ENCODE measurements around the gene KRTAP4-1. TPM values are rescaled to one million over a fixed set of nuclear protein-coding genes. Genes with fewer than 3 reads are reported as not detected.

KRTAP4-1 gene
- total and polyA plus RNA-seq, 7 donors: 1.4 TPM; not detected in 6

GRCh38 chr17:41186872-41187271, 2.2 kb upstream of the KRTAP4-1 start:
- peaks cover 0 to 3% (median 0%) of the 10 kb centered on the region in 3 donors for H3K27me3 ChIP-seq
- no peaks in the 10 kb centered on the region for H3K4me1 ChIP-seq
- DNase-seq: no peak
- H3K9me3 ChIP-seq: no peaks in the 10 kb centered on the region
- no peaks in the 10 kb centered on the region for H3K36me3 ChIP-seq
- no peak for TF ChIP-seq POLR2AphosphoS5 (IDR thresholded peaks at IDR 0.05)
- no peak for TF ChIP-seq EP300 (IDR thresholded peaks at IDR 0.05)
- intact Hi-C loops (cut with DNase I): no loop called here
- no peak overlapping the region for H3K27ac ChIP-seq
- WGBS, 2 donors: 94% methylated on average over 2 of the region's 2 CpGs
- H3K4me3 ChIP-seq: no peak overlapping the region

GRCh38 chr17:41185001-41185400, 290 bp upstream of the KRTAP4-1 start:
- TF ChIP-seq POLR2AphosphoS5 (IDR thresholded peaks at IDR 0.05) (no peak), POLR2A (IDR thresholded peaks at IDR 0.05) (no peak), EP300 (IDR thresholded peaks at IDR 0.05) (no peak)
- TF ChIP-seq, protein P1, sequence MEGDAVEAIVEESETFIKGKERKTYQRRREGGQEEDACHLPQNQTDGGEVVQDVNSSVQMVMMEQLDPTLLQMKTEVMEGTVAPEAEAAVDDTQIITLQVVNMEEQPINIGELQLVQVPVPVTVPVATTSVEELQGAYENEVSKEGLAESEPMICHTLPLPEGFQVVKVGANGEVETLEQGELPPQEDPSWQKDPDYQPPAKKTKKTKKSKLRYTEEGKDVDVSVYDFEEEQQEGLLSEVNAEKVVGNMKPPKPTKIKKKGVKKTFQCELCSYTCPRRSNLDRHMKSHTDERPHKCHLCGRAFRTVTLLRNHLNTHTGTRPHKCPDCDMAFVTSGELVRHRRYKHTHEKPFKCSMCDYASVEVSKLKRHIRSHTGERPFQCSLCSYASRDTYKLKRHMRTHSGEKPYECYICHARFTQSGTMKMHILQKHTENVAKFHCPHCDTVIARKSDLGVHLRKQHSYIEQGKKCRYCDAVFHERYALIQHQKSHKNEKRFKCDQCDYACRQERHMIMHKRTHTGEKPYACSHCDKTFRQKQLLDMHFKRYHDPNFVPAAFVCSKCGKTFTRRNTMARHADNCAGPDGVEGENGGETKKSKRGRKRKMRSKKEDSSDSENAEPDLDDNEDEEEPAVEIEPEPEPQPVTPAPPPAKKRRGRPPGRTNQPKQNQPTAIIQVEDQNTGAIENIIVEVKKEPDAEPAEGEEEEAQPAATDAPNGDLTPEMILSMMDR (IDR thresholded peaks at IDR 0.05): no peak
- Histone ChIP-seq H3K27ac (no peak overlapping the region), H3K9me3 (no peaks in the 10 kb centered on the region), H3K4me3 (no peak overlapping the region), H3K36me3 (no peaks in the 10 kb centered on the region), H3K4me1 (no peaks in the 10 kb centered on the region), H3K27me3 (peaks cover 0 to 2% (median 0%) of the 10 kb centered on the region in 3 donors)
- no peak for DNase-seq
- intact Hi-C loops (cut with DNase I): no loop called here
- WGBS, 2 donors: 44 to 58% methylated on average over 1 of the region's 1 CpG

- H3K27ac ChIP-seq: no peak overlapping the region
- no peak overlapping the region for H3K4me3 ChIP-seq
- H3K36me3 ChIP-seq: no peaks in the 10 kb centered on the region
- no peak for DNase-seq
- H3K9me3 ChIP-seq: no peaks in the 10 kb centered on the region
- no peaks in the 10 kb centered on the region for H3K27me3 ChIP-seq
- WGBS, 2 donors: 95 to 97% methylated on average over 1 of the region's 1 CpG
- TF ChIP-seq POLR2AphosphoS5 (IDR thresholded peaks at IDR 0.05): no peak
- TF ChIP-seq POLR2A (IDR thresholded peaks at IDR 0.05): no peak
- no peak for TF ChIP-seq EP300 (IDR thresholded peaks at IDR 0.05)
- TF ChIP-seq, protein P1 (IDR thresholded peaks at IDR 0.05): no peak
- intact Hi-C loops (cut with DNase I): no loop called here
- H3K4me1 ChIP-seq: no peaks in the 10 kb centered on the region
Observed at GRCh38 chr17:41178843-41179616, 5.7 kb downstream of the KRTAP4-1 start.

- Histone ChIP-seq H3K9me3 (no peaks in the 10 kb centered on the region), H3K4me3 (no peak overlapping the region), H3K27me3 (no peaks in the 10 kb centered on the region), H3K27ac (no peak overlapping the region), H3K36me3 (no peaks in the 10 kb centered on the region), H3K4me1 (no peaks in the 10 kb centered on the region)
- DNase-seq: no peak
- intact Hi-C loops (cut with DNase I): no loop called here
- 96% methylated on average over 3 of the region's 3 CpGs for WGBS, 2 donors
- TF ChIP-seq POLR2AphosphoS5 (IDR thresholded peaks at IDR 0.05): no peak
- TF ChIP-seq, protein P1 (IDR thresholded peaks at IDR 0.05): no peak
- no peak for TF ChIP-seq POLR2A (IDR thresholded peaks at IDR 0.05)
- TF ChIP-seq EP300 (IDR thresholded peaks at IDR 0.05): no peak
Observed at GRCh38 chr17:41178341-41178740, 6.4 kb downstream of the KRTAP4-1 start.

- intact Hi-C loops (cut with DNase I): no loop called here
Observed at GRCh38 chr17:41177727-41178271, 6.9 kb downstream of the KRTAP4-1 start, which contains the start of gene KRTAP4-2. Gene KRTAP4-2, minus strand, starts transcription at chr17:41178221. Its CDS starts 57 bp downstream, at chr17:41178164.

More at GRCh38 chr17:41177727-41178271, 6.9 kb downstream of the KRTAP4-1 start, which contains the start of gene KRTAP4-2:
- DNase-seq: no peak
- Histone ChIP-seq H3K4me1 (no peaks in the 10 kb centered on the region), H3K9me3 (no peaks in the 10 kb centered on the region), H3K27me3 (no peaks in the 10 kb centered on the region), H3K36me3 (no peaks in the 10 kb centered on the region), H3K4me3 (no peak within 1 kb of the TSS), H3K27ac (no peak within 1 kb of the TSS)
- WGBS, 2 donors: 95 to 96% methylated on average over 7 of the region's 7 CpGs
- no peak for TF ChIP-seq POLR2A (IDR thresholded peaks at IDR 0.05)
- no peak for TF ChIP-seq EP300 (IDR thresholded peaks at IDR 0.05)
- TF ChIP-seq, protein P1 (IDR thresholded peaks at IDR 0.05): no peak
- no peak for TF ChIP-seq POLR2AphosphoS5 (IDR thresholded peaks at IDR 0.05)

Data from sigmoid colon (tissue), 7 donors.